SIG-M5 (cell line): ENCODE data around the gene SLC22A3.

Experiments
- DNase-seq: peaks from one replicate; lab custom pipeline; 2025; lab: John Stamatoyannopoulos, UW

Gene SLC22A3

DNA sequence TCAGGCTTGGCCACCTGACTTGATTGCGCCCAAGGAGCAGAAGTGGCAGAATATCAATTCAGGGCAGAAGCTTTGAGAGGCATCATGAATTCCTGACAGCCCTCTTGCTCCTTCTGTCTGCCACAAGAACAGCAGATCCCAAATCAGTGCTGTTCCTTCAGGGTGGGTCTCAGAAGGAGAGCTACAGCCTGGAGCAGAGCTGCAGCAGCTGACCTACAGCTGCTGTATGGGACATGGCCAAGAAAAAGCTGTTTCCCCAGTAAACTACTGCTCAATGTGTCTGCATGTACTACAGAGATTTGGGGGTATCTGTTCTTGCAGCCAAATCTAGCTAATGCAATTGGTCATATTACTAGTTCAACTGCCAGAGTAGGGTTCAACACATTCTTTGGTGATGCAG is 69.0 kb downstream of the SLC22A3 start:
- DNase-seq: no peak

DNA sequence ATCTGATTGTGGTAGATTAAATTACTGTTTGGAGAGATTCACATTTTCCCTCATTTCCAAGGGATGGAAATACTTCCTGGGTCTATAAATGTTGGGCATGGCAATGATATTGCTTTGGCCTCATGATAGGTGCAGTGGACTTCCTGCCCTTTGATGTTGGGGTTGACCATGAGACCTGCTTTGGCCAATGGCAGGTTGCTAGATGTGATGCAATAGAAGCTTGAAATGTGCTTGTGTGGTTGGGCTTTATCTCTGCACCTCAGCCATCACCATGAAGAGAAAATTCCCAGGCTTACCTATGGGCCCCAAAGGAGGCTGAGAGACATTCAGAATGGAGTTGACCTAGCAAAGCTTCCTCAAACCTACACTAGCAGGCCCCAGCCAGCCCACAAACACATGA is 69.4 kb downstream of the SLC22A3 start:
- no peak for DNase-seq

DNA sequence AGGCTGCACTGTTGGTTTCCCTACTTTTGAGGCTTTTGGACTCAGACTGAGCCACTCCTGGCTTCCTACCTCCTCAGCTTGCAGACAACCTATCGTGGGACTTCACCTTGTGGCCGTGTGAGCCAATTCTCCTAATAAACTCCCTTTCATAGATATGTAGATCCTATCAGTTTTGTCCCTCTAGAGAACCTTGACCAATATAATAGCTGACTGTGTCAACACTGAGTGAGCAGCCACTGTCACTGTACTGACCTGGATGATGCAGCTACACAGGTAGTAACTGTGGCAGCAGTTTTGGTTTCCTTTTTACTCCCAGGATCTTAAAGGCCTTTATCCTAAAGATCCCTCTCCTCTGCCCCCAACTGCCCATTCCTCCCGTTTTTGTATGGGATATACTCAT is 70.2 kb downstream of the SLC22A3 start:
- no peak for DNase-seq

DNA sequence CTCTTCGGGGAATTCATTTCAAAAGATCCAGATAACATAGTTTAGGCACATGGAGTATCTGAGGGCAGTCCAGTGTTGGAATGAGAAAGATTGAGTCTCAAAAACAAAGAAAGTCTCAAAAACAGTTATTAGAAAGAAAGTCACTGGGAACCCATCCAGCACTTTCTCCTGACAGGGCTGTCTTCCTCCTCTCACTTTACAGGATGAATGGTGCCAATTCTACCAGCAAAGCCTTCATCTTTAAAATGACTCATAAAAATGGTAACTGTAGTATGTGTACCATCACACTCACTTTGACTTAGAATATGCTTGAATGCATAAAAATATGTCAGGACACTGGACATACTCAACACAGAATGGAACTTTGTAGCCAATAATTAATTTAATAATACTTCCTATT is 71.3 kb downstream of the SLC22A3 start:
- DNase-seq: no peak

DNA sequence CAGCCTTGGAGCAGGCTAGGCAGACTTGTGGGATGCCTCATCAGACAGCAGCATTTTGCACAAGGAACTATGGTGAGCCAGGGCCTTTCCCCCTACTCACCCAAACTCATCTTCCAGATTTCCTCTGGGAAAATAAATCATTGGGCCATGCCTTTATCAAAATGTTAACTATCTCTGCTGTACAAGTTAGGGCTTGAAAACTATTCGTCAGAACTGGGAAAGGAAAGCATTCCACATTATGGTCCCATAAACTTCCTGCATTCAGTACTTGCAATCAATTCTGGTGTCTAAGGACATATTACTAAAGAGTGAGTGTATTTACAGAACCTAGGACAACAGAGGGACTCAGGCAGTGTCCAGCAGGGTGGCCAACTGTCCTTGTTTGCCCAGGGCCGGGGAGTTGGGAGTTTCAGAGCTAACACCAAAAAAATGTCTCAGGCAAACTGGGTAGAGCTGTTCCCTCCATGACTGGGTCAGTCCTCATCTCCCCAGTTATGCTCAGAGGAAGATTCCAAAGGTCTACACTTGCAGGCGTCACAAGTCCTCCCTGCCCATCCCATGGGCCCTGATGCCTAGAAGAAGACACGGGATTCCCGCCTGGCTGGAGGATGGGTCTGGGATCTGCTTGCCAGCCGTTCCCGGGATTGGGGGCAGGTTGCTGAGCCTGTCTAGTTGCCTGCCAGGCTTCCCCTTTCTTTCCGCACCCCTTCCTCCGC is 72.2 kb downstream of the SLC22A3 start:
- no peak for DNase-seq

DNA sequence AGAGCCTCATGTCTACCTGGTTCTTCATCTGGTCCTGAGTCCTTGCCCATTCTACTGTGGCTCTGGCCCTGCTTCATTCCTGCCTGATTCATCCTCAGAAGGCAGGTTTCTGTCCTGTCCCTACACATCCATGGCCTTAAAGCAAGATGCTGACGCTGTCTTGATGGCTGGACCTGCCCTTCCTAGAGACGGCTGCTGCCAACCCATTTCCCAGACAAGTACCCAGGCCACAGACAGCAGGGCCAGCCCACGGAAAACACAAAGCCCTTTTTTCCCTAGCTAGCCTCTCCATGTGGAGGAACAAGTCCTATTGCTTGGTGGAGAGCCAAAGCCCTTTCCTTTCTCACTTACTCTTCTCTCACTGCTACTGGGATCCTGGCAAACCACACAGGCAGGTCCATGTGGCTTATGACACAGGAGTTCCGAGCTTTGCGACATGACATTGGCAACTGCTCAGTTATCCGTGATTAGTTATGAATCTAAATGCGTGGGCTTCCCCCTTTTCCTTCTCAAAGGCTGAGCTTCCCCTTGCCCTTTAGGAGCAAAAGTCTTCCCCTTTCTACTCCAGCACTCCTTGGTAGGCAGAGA is 72.9 kb downstream of the SLC22A3 start:
- no peak for DNase-seq

DNA sequence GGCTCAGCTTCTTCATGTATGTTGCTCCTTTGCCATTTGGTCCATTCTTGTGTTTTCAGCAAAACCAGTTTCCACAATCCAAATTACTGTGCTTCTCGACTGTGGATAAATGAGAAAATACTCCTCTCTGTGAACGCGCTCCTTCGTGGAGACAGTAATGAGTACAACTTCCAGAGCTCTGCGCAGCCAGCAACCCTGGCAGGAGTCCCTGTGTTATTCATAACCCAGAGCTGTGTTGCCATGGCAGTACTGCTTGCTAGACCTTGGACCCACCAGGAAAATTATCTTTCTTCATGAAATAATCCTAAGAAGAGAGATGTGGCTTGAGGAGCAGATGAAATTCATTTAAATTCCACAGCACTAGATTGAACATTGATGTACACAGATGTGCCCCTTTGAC is 73.7 kb downstream of the SLC22A3 start:
- no peak for DNase-seq

DNA sequence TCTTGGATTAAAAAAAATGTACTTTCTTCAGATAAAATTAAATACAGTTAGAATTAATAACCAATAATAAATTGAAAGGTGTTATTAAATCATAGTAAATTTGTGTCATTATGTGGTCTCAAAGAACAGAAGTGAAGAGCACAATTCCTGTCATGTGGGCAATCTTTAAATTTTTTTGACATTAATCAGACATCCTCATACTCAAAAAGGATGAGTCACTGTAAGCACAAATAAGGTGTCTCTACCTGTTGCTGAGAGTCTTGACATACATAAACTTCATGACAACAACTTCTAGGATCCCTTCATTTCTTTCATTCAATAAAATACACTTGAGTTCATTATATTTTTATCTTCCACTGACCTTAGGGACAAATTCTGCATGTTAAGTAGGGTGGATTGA is 76.1 kb downstream of the SLC22A3 start:
- DNase-seq: no peak

DNA sequence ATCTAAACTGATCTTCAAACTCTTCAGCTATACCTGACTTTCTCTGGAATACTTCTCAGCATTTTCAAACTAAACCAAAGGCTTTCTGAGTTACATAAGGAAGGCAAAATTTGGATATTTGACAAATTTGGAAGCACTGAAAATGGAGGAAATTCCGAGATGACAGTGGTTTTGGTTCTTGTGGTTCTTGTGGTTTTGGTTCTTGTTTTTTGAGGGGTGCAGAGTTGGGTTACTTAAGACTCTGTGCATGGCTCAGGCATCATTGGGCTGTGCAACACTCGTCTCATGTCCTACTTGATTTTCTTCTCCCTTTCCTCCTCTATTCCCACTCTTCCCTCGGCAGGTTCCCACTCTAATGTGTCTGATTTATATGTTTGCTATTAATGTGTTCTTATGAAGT is 78.0 kb downstream of the SLC22A3 start:
- DNase-seq: no peak

DNA sequence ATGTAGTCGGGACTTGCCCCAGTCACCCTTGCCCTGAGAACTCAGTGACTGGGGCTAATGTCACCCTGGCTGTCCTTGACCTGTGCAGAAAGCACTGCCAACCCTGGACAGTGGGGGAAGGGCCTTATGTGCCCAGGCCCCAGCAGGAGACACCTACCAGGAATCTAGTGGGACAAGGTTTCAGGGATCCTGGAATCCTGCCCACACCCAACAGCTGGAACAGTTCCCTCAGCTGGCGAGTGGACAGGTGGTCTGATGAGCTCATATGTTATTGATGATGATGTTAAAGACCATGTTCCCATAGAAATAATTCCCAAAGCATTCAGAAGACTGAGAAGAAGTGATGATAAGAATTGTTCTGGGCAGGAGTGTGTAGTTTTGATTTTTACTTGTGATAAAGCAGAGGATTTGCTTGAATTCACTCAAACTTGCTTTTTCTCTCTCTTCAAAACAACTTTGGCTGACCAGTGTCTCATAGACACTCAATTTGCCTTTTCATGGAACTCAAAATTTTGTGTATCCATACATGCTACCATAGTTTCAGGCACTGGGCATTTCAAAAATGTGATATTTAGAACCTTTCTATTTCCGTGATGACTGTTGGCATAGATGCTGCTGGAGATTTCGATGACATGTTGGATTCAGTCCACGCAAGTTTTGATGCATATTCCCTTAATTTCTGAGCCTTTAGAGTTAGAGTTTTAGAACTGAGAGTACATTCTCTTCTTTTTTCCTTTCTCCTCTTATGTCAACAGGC is 79.3 kb downstream of the SLC22A3 start:
- DNase-seq: no peak

DNA sequence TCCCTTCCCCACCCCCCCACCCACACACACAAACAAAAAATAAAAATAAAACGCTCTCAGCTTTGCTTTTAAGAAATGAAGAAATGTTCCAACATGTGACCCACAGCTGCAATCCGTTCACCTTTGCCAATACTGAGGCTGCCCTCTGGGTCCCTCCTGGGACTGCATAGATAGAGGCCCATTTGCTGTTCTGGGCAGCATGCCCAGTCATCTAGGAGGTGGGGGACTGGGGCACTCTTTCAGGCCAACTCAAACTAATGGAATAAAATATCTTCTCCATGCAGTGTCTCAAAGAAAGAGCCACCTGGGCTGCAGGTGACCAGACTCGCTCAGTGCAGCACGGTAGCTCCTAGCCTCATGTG is 79.9 kb downstream of the SLC22A3 start:
- DNase-seq: no peak

DNA sequence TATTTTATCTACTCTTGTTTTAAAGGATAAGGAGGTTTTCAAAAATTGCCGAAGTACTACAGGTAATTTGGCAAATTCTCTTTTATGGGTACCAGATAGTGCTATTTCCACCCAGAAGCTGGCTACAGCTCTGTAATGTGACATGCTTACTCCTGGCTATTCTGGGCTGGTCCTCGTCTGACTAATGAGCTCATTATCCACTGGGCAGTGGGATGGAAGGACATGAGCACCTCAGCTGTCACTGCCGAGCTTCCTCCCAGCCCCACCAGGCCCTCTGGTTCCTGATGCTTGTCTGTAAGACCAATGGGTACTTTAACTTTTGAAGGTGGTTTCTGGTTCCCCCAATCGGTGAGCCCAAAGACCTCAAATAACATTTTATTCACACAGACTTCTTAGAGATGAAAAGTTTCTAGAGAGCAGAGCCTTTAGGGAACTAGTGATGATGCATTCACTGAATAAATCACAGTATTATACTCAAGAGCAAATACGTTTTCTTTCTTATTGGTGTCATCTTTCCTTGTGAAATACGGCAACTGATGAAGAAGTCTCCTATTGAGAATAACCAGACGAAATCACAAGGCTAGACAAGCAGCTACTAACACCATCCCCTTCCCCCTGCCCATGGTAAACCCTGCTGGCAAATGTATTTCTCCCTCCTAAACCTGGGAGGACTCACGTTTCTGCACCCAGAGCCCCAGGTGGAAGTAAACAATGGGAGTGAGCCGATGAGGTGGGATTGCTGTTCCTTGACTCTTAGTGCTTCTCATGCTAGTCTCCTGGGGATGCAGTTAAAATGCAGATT is 80.8 kb downstream of the SLC22A3 start:
- DNase-seq: no peak

DNA sequence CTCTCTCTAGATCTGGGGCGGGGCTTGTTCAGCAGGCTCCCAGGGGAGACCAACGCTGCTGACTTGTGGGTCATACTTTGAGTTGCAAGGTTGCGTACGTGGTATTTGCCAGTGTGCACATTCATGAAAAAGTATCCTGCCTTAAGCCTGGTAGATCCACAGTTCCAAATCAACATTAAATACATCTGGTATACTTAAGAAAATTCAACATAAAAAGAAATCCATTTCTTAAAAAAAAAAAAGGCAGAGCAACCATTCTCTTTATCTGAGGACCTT is 81.4 kb downstream of the SLC22A3 start:
- no peak for DNase-seq

DNA sequence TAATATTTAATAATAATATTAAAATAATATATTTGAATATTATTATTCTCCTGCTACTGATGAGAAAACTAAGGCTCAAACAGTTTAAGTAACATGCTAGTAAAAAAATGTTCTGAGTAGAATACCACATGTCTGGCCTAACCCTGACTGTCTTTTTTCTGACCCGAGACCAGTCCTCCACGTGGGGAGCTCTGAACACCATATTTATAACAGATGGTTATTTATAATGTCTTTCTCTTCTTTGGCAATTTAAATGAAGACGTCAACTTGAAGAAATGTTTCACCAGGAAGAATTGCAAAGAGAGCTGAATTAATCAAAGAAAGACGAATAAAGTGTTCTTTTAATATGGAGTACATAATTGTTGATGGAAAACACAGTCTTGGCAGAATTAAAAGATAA is 82.0 kb downstream of the SLC22A3 start:
- DNase-seq: no peak

DNA sequence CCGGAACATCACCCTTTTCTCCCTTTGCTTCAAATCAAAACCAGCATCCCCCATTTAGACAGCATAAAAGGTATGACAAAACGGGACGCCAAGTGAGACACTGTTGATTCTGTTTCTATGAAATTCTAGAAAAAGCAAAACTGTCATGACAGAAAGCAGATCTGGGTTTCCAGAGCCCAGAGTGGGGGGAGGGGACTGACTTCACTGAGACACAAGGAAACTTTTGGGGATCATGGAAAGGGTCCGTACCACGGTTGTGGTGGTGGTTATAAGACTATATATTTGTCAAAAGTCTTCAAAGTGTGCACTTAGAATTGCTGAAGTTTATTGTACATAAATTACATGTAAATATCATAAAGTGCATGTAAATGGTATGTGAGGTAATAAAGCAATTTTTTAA is 82.6 kb downstream of the SLC22A3 start:
- DNase-seq: no peak

DNA sequence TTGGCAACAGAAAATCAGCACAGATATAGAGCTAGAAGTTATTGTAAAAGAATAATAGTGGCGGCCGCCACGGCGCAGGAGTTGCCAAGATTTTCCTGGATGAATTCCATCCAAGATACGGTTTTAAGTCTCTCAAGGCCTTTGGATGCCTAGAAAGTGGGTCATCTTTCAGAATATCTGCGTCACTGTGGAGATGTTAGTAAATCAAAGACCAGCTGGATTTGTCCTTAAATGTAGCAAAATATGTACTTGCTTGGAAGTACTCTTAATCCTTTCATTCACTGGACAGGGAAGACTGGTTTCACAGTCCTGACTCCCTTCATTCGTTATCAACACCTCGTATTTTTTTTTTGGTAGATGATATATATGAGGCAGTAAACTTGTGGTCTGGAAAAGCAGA is 83.0 kb downstream of the SLC22A3 start:
- no peak for DNase-seq

DNA sequence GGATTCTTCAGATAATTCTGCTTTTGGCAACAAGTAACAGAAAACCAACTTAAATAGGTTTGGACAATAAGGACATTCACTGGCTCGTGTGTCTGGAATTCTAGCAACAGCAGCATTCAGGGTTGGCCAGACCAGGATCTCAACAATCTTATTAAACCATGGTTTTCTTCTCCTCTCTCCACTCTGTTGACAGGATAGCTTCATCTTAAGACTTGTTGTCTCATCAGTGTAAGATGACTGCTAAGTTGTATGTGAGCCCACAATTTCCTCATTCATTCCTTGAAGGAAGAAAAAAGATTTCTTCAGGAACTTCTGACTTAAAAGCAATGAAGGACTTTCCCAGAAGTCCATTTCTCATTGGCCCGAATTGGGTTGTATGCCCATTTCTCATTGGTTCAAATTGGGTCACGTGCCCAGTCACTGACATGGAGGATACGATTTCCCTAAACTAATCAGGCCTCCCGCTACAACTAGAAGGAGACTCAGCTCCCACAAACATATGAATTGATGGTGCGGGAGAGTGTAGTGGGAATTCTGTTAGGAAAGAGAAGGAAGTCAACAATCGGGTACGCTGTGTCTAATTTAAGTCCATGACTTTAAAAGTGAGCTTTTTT is 83.7 kb downstream of the SLC22A3 start:
- DNase-seq: no peak

DNA sequence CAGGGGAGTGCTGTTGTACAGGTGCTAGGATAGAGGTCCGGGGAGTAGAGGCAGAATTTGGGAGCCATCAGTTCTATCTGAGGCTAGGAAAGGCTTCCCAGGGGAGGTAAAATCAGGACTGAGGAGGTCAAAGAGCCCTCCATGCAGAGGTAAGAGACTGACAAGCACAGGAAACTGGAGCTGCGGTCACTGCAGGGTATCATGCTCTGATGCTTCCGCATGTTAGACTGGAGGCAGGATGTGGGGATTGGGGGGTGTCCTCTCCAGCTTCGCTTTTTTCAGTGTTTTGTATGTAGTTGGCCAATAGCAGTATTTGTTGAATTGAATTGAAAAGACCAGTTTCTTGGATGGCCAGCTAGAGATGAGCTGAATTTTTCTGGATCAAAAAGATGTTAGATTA is 87.8 kb downstream of the SLC22A3 start:
- DNase-seq: no peak

DNA sequence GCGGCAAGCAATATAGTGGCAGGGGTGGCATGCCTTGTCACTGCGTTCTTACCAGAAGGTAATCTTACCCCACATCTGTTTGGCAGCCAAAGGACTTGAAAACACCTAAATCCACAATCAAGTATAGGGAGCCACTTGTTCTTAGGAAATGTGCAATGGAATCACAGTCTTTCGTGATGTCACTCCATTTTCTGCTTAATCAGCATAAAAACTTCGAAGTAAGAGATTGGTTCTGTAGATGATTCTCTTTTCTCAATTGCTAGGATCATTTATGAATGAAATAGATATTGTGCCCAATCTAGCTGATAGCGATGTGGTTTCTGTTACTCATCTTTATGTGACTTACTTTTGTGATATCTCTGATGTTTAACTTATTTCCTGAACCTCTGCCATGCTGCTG is 89.0 kb downstream of the SLC22A3 start:
- no peak for DNase-seq

DNA sequence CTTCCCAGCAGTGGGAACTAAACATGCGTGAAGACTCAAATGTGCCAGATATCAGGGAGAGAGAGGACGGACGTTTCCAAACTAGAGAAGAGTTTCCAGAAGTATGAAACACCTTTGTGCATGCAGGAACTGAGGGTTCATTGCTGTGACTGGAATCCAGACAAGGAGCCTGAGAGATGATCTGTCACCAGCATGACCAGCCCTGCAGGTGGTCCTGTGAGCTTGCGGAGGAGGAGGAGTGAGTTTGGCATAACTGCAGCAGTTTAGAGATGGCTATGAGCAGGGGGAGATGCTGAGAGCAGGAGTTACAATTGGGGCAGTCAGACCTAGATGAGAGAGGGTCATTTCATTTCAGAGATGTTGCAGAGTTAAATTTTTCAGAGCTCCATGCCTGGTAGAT is 89.6 kb downstream of the SLC22A3 start:
- no peak for DNase-seq

DNA sequence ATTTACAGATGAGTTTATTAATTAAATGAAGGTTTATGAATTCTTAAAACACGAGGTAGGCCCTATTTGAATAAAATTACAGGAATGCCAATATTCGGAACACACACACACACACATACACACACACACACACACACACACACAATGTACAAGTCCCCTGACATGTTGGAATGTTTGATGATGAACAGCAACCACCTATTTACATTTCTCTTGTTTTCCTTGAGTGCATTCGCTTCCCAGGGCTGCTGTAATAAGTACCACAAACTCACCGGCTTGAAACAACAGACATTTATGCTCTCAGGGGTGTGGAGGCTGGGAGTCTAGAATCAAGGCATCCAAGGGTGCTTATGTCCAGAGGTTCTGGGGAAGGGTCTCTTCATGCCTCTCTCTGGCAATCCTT is 90.3 kb downstream of the SLC22A3 start:
- no peak for DNase-seq

DNA sequence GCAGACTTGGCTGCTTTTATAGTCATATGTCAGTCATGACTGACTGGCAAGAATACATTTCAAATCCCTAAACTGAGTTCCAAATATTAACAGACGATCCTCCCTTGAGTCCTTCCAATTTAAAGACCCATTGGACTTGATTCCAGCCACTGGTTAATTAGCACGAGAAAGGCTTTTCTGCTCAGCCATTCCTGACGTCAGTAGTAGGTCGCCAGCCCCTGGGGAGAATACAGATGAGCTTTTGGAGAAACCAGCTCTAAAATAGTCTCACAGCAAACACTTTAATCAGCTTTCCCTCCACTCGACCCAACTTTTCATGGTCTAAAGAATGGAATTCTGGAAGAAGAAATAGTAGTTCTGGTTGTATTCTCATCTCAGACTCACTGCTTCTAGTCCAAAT is 91.6 kb downstream of the SLC22A3 start:
- DNase-seq: no peak

DNA sequence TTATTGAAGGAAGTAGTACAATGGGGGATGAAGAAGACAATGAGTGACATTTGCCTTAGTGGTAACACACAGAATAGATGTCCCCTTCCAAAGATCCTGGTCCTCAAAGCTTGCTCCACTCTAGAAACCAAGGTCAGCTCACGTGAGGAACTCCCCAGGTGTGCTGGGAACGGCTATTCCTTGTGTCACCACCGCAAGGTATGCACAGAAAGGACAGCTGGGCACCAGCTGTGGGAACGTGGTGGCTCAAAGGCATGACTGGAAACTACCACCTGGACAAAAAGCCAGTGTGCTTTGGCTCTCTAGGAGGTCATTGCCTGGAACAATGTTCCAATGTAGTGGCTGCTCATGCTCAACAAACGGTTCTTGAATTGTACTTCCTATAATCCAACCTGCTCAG is 94.0 kb downstream of the SLC22A3 start:
- DNase-seq: no peak
